PC-3 (cell line): ENCODE results near the gene AFF3. TPM values are rescaled to one million over a fixed set of nuclear protein-coding genes. Genes with fewer than 3 reads are reported as not detected.

ENCODE experiments used
- ATAC-seq: fragments of 200-7000 bp; cut with Tn5 transposase; 2 replicates; pipeline ENCODE4 v1.9.1; 2020; ENCODE audit warnings: mild to moderate bottlenecking, moderate library complexity
- BruUV-seq: library from RNA; stranded (reverse); fragments of 400-500 nt; replicated peaks from 2 replicates; lab custom pipeline; 2021; lab: Mats Ljungman, UMichigan
- CTCF ChIA-PET: fragments of 300-600 bp; sonication (Branson Sonifier 250); formaldehyde crosslinking; loops from one replicate; lab custom pipeline; 2022; ENCODE audit warnings: antibody characterized with exemption; lab: Charles Lee
- POLR2A ChIA-PET: fragments of 300-600 bp; sonication (Branson Sonifier 250); formaldehyde crosslinking; loops from one replicate; lab custom pipeline; 2022; ENCODE audit warnings: antibody characterized with exemption; ENCODE audit not compliant: unreplicated experiment; lab: Charles Lee
- DNase-seq: peaks from one replicate; pipeline ENCODE4 v3.0.0-alpha.2; 2015
- H2AFZ ChIP-seq: fragments of 300-600 bp; sonication (generic); 2 replicates; pipeline ENCODE4 v1.6.0; 2016; ENCODE audit warnings: antibody characterized with exemption, low read length
- H3F3A ChIP-seq: fragments of 300-600 bp; sonication (generic); one replicate; pipeline ENCODE4 v1.6.0; 2017; ENCODE audit warnings: antibody characterized with exemption, low read length, control low read depth, mild to moderate bottlenecking; ENCODE audit not compliant: unreplicated experiment
- H3K27ac ChIP-seq: fragments of 300-600 bp; sonication (generic); 2 replicates; pipeline ENCODE4 v1.5.1; 2016; ENCODE audit warnings: mild to moderate bottlenecking, low read length
- H3K27me3 ChIP-seq: fragments of 300-600 bp; sonication (generic); 2 replicates; pipeline ENCODE4 v1.6.1; 2016; ENCODE audit warnings: low read length, mixed read lengths
- H3K36me3 ChIP-seq: fragments of 300-600 bp; sonication (generic); 2 replicates; pipeline ENCODE4 v1.6.1; 2016; ENCODE audit warnings: low read depth, mixed run types, low read length, mixed read lengths
- H3K4me1 ChIP-seq: fragments of 300-600 bp; sonication (generic); 2 replicates; pipeline ENCODE4 v1.5.1; 2016; ENCODE audit warnings: low read length; ENCODE audit not compliant: insufficient read depth
- H3K4me2 ChIP-seq: fragments of 300-600 bp; sonication (generic); 2 replicates; pipeline ENCODE4 v1.6.0; 2016; ENCODE audit warnings: low read length
- H3K4me3 ChIP-seq: fragments of 300-600 bp; sonication (generic); 2 replicates; pipeline ENCODE4 v1.5.1; 2016; ENCODE audit warnings: mild to moderate bottlenecking, low read length, mixed read lengths
- H3K79me2 ChIP-seq: fragments of 300-600 bp; sonication (generic); 2 replicates; pipeline ENCODE4 v1.6.1; 2017; ENCODE audit warnings: low read length, mixed read lengths
- H3K9ac ChIP-seq: fragments of 300-600 bp; sonication (generic); 2 replicates; pipeline ENCODE4 v1.6.0; 2016; ENCODE audit warnings: mild to moderate bottlenecking, low read length
- H3K9me2 ChIP-seq: fragments of 300-600 bp; sonication (generic); replicated peaks from 2 replicates; pipeline ENCODE4 v1.6.1; 2016; ENCODE audit warnings: mixed run types, low read length, mixed read lengths
- H3K9me3 ChIP-seq: fragments of 300-600 bp; sonication (generic); 2 replicates; pipeline ENCODE4 v1.6.1; 2016; ENCODE audit warnings: low read length, mixed read lengths
- H4K20me1 ChIP-seq: fragments of 300-600 bp; sonication (generic); 2 replicates; pipeline ENCODE4 v1.6.1; 2016; ENCODE audit warnings: low read length, mixed read lengths
- EZH2 ChIP-seq: fragments of 300-600 bp; sonication (generic); IDR thresholded peaks from one replicate; pipeline ENCODE4 v1.6.1; 2017; ENCODE audit warnings: antibody characterized with exemption, mild to moderate bottlenecking, low read length; ENCODE audit not compliant: unreplicated experiment
- EZH2phosphoT487 ChIP-seq: fragments of 300-600 bp; sonication (generic); IDR thresholded peaks from 2 replicates; pipeline ENCODE4 v1.6.1; 2018; ENCODE audit warnings: mild to moderate bottlenecking, antibody characterized with exemption, low read length, borderline replicate concordance
- intact Hi-C: fragments of 100-400 bp; cut with micrococcal nuclease; formaldehyde crosslinking; loops from 2 replicates; pipeline ENCODE4 v1.9.0; 2023
- total RNA-seq: library from RNA; depleted of rRNA; stranded (reverse); fragments of >200 nt; gene quantifications from 2 replicates; pipeline ENCODE4 v1.2.3, GENCODE V29; 2014
- TF ChIP-seq, protein P1 (sequence below): fragments of 300-600 bp; sonication (generic); conservative IDR thresholded peaks from 2 replicates; pipeline ENCODE4 v1.5.1; 2017; ENCODE audit warnings: antibody characterized with exemption, low read depth, mild to moderate bottlenecking, low read length

AFF3 gene
- total RNA-seq, 1 experiment from 2014 or later, result 0.04 TPM

DNA sequence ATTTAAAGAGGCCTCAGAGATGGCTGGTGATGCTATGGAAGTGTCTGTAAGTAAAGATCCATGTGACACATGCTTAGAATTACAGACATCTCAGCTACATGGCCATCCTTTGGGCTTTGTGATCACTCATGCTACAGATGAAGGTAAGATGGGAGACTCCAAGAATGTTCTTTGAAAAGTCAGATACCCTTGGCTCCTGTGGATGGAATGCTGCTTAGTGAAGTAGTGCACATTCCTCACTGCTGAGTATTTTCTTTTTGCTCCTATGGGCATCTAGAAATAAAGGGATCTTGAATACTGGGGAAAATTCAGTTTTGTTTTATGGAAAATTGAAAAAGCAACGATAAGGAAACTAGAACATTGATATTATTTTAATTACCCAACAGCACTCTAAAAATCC, 597.3 kb downstream of the AFF3 start:
- H3K27me3 ChIP-seq, result peaks cover 33% of the 10 kb centered on the region
- peak; percentile 6 for DNase-seq
- H3K27ac ChIP-seq, result no peak overlapping the region
- no TSS peak for BruUV-seq
- no peak for TF ChIP-seq EZH2
- no peak for TF ChIP-seq EZH2phosphoT487
- TF ChIP-seq, protein P1, sequence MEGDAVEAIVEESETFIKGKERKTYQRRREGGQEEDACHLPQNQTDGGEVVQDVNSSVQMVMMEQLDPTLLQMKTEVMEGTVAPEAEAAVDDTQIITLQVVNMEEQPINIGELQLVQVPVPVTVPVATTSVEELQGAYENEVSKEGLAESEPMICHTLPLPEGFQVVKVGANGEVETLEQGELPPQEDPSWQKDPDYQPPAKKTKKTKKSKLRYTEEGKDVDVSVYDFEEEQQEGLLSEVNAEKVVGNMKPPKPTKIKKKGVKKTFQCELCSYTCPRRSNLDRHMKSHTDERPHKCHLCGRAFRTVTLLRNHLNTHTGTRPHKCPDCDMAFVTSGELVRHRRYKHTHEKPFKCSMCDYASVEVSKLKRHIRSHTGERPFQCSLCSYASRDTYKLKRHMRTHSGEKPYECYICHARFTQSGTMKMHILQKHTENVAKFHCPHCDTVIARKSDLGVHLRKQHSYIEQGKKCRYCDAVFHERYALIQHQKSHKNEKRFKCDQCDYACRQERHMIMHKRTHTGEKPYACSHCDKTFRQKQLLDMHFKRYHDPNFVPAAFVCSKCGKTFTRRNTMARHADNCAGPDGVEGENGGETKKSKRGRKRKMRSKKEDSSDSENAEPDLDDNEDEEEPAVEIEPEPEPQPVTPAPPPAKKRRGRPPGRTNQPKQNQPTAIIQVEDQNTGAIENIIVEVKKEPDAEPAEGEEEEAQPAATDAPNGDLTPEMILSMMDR, result no peak
- no peak overlapping the region for H3K4me3 ChIP-seq
- ChIA-PET CTCF (no interaction called here), POLR2A (no interaction called here)
- no peak overlapping the region for H3K9ac ChIP-seq
- ATAC-seq, result no peak
- no peaks in the 10 kb centered on the region for H3K79me2 ChIP-seq
- no peaks in the 10 kb centered on the region for H3K4me1 ChIP-seq
- intact Hi-C loops, result no loop called here
- no peak overlapping the region for H3K4me2 ChIP-seq
- no peak overlapping the region for H2AFZ ChIP-seq
- no peaks in the 10 kb centered on the region for H3K9me3 ChIP-seq
- no peaks in the 10 kb centered on the region for H3K9me2 ChIP-seq
- H4K20me1 ChIP-seq, result no peaks in the 10 kb centered on the region
- no peaks in the 10 kb centered on the region for H3F3A ChIP-seq
- no peaks in the 10 kb centered on the region for H3K36me3 ChIP-seq

DNA sequence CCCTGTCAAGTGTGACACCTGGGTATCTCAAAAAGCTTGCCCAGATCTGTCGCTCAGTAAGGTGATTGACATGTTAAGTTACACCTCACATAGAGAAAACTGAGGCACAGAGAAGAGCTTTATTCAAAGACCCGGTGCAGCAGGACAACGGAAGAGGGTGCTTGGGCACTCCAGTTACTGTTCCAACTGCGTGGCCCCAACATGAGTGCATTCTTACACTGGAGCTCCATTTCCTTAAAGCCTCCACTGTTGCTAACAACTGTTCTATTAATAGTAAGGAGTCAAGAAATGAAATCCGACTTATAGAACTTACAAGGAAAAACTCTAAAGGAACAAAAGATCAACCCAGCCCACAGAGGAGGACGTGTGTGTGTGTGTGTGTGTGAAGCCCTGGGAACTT, 597.8 kb downstream of the AFF3 start:
- no peak for ATAC-seq
- Histone ChIP-seq H2AFZ (no peak overlapping the region), H3K27me3 (peaks cover 33% of the 10 kb centered on the region), H3K27ac (no peak overlapping the region), H3K36me3 (no peaks in the 10 kb centered on the region), H3K9ac (no peak overlapping the region), H4K20me1 (no peaks in the 10 kb centered on the region), H3K4me2 (no peak overlapping the region), H3K4me3 (no peak overlapping the region), H3F3A (no peaks in the 10 kb centered on the region), H3K9me3 (no peaks in the 10 kb centered on the region), H3K79me2 (no peaks in the 10 kb centered on the region), H3K9me2 (no peaks in the 10 kb centered on the region), H3K4me1 (no peaks in the 10 kb centered on the region)
- intact Hi-C loops, result no loop called here
- TF ChIP-seq EZH2 (no peak), EZH2phosphoT487 (no peak)
- TF ChIP-seq, protein P1, result no peak
- no TSS peak for BruUV-seq
- POLR2A ChIA-PET, result no interaction called here
- CTCF ChIA-PET, result no interaction called here
- no peak for DNase-seq

DNA sequence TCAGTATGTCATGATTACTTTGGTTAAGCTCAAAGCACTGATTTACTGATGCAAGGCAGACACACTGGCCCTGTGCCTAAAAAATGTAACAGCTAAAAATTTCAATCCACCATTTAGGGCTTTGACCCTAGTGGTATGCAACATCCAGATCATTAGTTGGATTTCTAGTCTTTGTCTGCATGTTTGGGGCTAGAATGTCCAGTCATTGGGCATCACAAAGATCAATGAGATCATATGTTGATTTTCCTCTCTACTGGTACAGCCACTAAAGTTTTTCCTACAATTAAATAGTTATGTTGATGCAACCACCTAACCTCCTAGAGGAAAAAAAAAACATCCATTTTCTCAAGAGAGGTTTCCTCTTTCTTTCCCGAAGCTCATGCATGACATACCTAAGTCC, 599.1 kb downstream of the AFF3 start:
- Histone ChIP-seq H4K20me1 (no peaks in the 10 kb centered on the region), H3K27me3 (peaks cover 36% of the 10 kb centered on the region), H3K79me2 (no peaks in the 10 kb centered on the region), H3F3A (no peaks in the 10 kb centered on the region), H3K27ac (no peak overlapping the region), H3K9me2 (no peaks in the 10 kb centered on the region), H3K4me3 (no peak overlapping the region), H3K9ac (no peak overlapping the region), H2AFZ (no peak overlapping the region), H3K4me2 (no peak overlapping the region), H3K9me3 (no peaks in the 10 kb centered on the region), H3K36me3 (no peaks in the 10 kb centered on the region), H3K4me1 (no peaks in the 10 kb centered on the region)
- ATAC-seq (no peak), DNase-seq (no peak)
- ChIA-PET CTCF (no interaction called here), POLR2A (no interaction called here)
- intact Hi-C loops, result no loop called here
- TF ChIP-seq EZH2, result no peak
- BruUV-seq, result no TSS peak
